A549 (cell line): Measurements from ENCODE around the gene RRP9. TPM values are rescaled to one million over a fixed set of nuclear protein-coding genes. Genes with fewer than 3 reads are reported as not detected.

ENCODE experiments used
- ATAC-seq, 2 experiments: fragments of 200-7000 bp in 1 of 2; fragments of >200 bp in 1 of 2; cut with Nextera tagmentation in 1 of 2; cut with Tn5 transposase in 1 of 2; 3 replicates each; pipeline versions ENCODE4 v1.8.0 to v1.9.1; 2018 to 2020; ENCODE audit warnings: mild to moderate bottlenecking in 1 of 2, moderate library complexity in 1 of 2
- CTCF ChIA-PET: fragments of 300-600 bp; sonication (Branson Sonifier 250); formaldehyde crosslinking; extraction: SDS; loops from one replicate; lab custom pipeline; 2021; ENCODE audit warnings: antibody characterized with exemption, inconsistent platforms; lab: Yijun Ruan, JAX
- POLR2A ChIA-PET: fragments of 350-600 bp; formaldehyde crosslinking; extraction: SDS; loops from one replicate; lab custom pipeline; 2021; ENCODE audit warnings: antibody characterized with exemption, inconsistent platforms; lab: Yijun Ruan, JAX
- DNase-seq, 2 experiments: peaks; one replicate each; pipeline versions ENCODE4 v3.0.0 to v3.0.0-alpha.2; 2011 to 2016; ENCODE audit warnings: low read depth in 1 of 2, low spot score in 1 of 2
- FAIRE-seq: peaks from 2 replicates; lab custom pipeline; 2011; peaks lifted over from hg19 to GRCh38; lab: Jason Lieb, UNC
- H3K27ac ChIP-seq, 2 experiments: fragments of >200 bp; sonication (Bioruptor Twin); formaldehyde crosslinking; 3 replicates each; pipeline ENCODE4 v1.5.1; 2016 to 2017
- H3K4me1 ChIP-seq: fragments of >200 bp; sonication (Bioruptor Twin); formaldehyde crosslinking; 3 replicates; pipeline ENCODE4 v1.6.1; 2016
- H3K4me2 ChIP-seq: fragments of >200 bp; sonication (Bioruptor Twin); formaldehyde crosslinking; 3 replicates; pipeline ENCODE4 v1.6.1; 2016
- H3K4me3 ChIP-seq: fragments of >200 bp; sonication (Bioruptor Twin); formaldehyde crosslinking; 3 replicates; pipeline ENCODE4 v1.5.1; 2016
- H3K9me3 ChIP-seq: fragments of >200 bp; sonication (Bioruptor Twin); formaldehyde crosslinking; 3 replicates; pipeline ENCODE4 v1.6.1; 2016
- ATOH8 ChIP-seq: fragments of 250-450 bp; sonication (Bioruptor Pico); IDR thresholded peaks from 2 replicates; pipeline ENCODE4 v1.5.0; 2020; ENCODE audit warnings: low read depth, mild to moderate bottlenecking, moderate library complexity
- BHLHE40 ChIP-seq: IDR thresholded peaks from 2 replicates; pipeline ENCODE4 v1.6.1; 2012; ENCODE audit warnings: low read depth, low read length, inconsistent platforms
- CHD4 ChIP-seq: fragments of 200-600 bp; sonication (generic); IDR thresholded peaks from 2 replicates; pipeline ENCODE4 v1.6.1; 2016; ENCODE audit warnings: antibody characterized with exemption, mild to moderate bottlenecking, borderline replicate concordance
- EHMT2 ChIP-seq: fragments of 200-600 bp; sonication (generic); IDR thresholded peaks from 2 replicates; pipeline ENCODE4 v1.6.1; 2016; ENCODE audit warnings: antibody characterized with exemption, low read depth, mild to moderate bottlenecking, moderate library complexity
- EP300 ChIP-seq, 2 experiments: fragments of >200 bp; sonication (Bioruptor Twin); formaldehyde crosslinking; IDR thresholded peaks; 2 replicates in 1 of 2; 3 replicates in 1 of 2; pipeline ENCODE4 v1.6.1; 2016 to 2017
- ESRRA ChIP-seq: fragments of 150-350 bp; IDR thresholded peaks from 2 replicates; pipeline ENCODE4 v1.6.1; 2014; ENCODE audit warnings: mild to moderate bottlenecking, low read length, borderline replicate concordance
- FOSB ChIP-seq: fragments of 250-450 bp; sonication (Bioruptor Pico); IDR thresholded peaks from 2 replicates; pipeline ENCODE4 v1.5.0; 2020; ENCODE audit warnings: mild to moderate bottlenecking, moderate library complexity
- FOSL2 ChIP-seq, 2 experiments: fragments of 450-650 bp in 1 of 2; fragments of >200 bp in 1 of 2; sonication (Bioruptor Twin) in 1 of 2; formaldehyde crosslinking; IDR thresholded peaks; 2 replicates each; pipeline versions ENCODE4 v1.5.0 to v1.6.1; 2016 to 2020; ENCODE audit warnings: mild to moderate bottlenecking in 1 of 2, moderate library complexity in 1 of 2
- HOXB13 ChIP-seq: fragments of 250-450 bp; sonication (Bioruptor Pico); IDR thresholded peaks from 2 replicates; pipeline ENCODE4 v1.5.0; 2020; ENCODE audit warnings: low read depth, mild to moderate bottlenecking, moderate library complexity
- HOXB5 ChIP-seq: fragments of 250-450 bp; sonication (Bioruptor Pico); IDR thresholded peaks from 2 replicates; pipeline ENCODE4 v1.5.0; 2020; ENCODE audit warnings: mild to moderate bottlenecking, moderate library complexity
- JUN ChIP-seq, 2 experiments: fragments of >200 bp; sonication (Bioruptor Twin); formaldehyde crosslinking; IDR thresholded peaks; 2 replicates in 1 of 2; 3 replicates in 1 of 2; pipeline ENCODE4 v1.6.1; 2016 to 2017
- JUNB ChIP-seq: fragments of >200 bp; sonication (Bioruptor Twin); formaldehyde crosslinking; IDR thresholded peaks from 2 replicates; pipeline ENCODE4 v1.6.1; 2016
- NFE2L2 ChIP-seq: fragments of 150-350 bp; conservative IDR thresholded peaks from 2 replicates; pipeline ENCODE4 v1.6.1; 2014; ENCODE audit warnings: low read length
- NR3C1 ChIP-seq: fragments of >200 bp; sonication (Bioruptor Twin); formaldehyde crosslinking; IDR thresholded peaks from 3 replicates; pipeline ENCODE4 v1.6.1; 2017
- REST ChIP-seq: fragments of 200-600 bp; sonication (generic); IDR thresholded peaks from 2 replicates; pipeline ENCODE4 v1.6.1; 2016; ENCODE audit warnings: antibody characterized with exemption, mild to moderate bottlenecking, moderate library complexity
- TFCP2L1 ChIP-seq: fragments of 250-450 bp; sonication (Bioruptor Pico); IDR thresholded peaks from 2 replicates; pipeline ENCODE4 v1.5.0; 2021; ENCODE audit warnings: mild to moderate bottlenecking
- ZFP36 ChIP-seq: fragments of 450-650 bp; IDR thresholded peaks from 2 replicates; pipeline ENCODE4 v1.6.1; 2014; ENCODE audit warnings: borderline replicate concordance; ENCODE audit not compliant: partially characterized antibody
- WGBS: methylation state at CpG from one replicate; pipeline ENCODE4 v1.1.6; 2017; ENCODE audit errors: missing lambda C conversion rate; 5-methylcytosine and 5-hydroxymethylcytosine counted together
- polyA plus RNA-seq, 4 experiments: library from polyadenylated mRNA; depleted of rRNA in 3 of 4; stranded (reverse); fragments of >200 nt; fragmentation: RNase III in 1 of 4; extraction: RNeasy Plus Mini Kit Qiagen cat#74134 plus additional on column Dnase treatment in 1 of 4; gene quantifications; 2 replicates in 3 of 4; 3 replicates in 1 of 4; pipeline ENCODE4 v1.2.3, GENCODE V29; 2011 to 2017

Gene RRP9
- polyA plus RNA-seq, 2 of the 4 experiments (the other 2 are of a cell fraction), result 17.0 to 34.3 TPM

- ChIA-PET CTCF (interaction anchor here (0.9 to 3.6 kb wide), 3 partner anchors 8 to 40 kb away, joined by 3 to 22 read pairs (median 3); partner anchors contain the start of genes ABHD14B, PARP3 and RRP9), POLR2A (no interaction called here)
- no peak for DNase-seq
- TF ChIP-seq REST (0 out of 2 replicates have a peak, but pooled peaks have one; percentile 34), JUN (IDR thresholded peaks at IDR 0.05) (no peak), HOXB5 (CRISPR knock-in tag) (no peak), BHLHE40 (no peak)
- 100% methylated on average over 4 of the region's 11 CpGs for WGBS
- H3K4me2 ChIP-seq, result no peak overlapping the region
- H3K27ac ChIP-seq, result no peak overlapping the region
- H3K4me1 ChIP-seq, result no peaks in the 10 kb centered on the region
- no peak for FAIRE-seq
- no peak for ATAC-seq
- no peak overlapping the region for H3K4me3 ChIP-seq
- no peaks in the 10 kb centered on the region for H3K9me3 ChIP-seq
These were observed 7.4 kb downstream of the RRP9 start for GRCh38 chr3:51934139-51934850.

GRCh38 chr3:51933471-51934138 lies 8.1 kb downstream of the RRP9 start:
- Histone ChIP-seq H3K4me3 (no peak overlapping the region), H3K9me3 (no peaks in the 10 kb centered on the region), H3K4me1 (no peaks in the 10 kb centered on the region)
- ChIA-PET POLR2A (no interaction called here), CTCF (interaction anchor here (1.1 to 3.6 kb wide), 2 partner anchors 9 to 46 kb away, joined by 3 to 22 read pairs; partner anchors contain the start of genes PARP3 and RRP9)
- 97% methylated on average over 10 of the region's 13 CpGs for WGBS
- no peak for ATAC-seq
- DNase-seq, result no peak
- no peak for TF ChIP-seq CHD4
- TF ChIP-seq ESRRA, result no peak
- TF ChIP-seq FOSB (CRISPR knock-in tag), result no peak
- no peak for TF ChIP-seq TFCP2L1 (CRISPR knock-in tag)
- TF ChIP-seq EHMT2, result no peak
- no peak for TF ChIP-seq NFE2L2
- no peak for TF ChIP-seq FOSL2 (IDR thresholded peaks at IDR 0.05)
- TF ChIP-seq FOSL2 (CRISPR knock-in tag; IDR thresholded peaks at IDR 0.05), result no peak
- no peak for TF ChIP-seq ZFP36
- TF ChIP-seq NR3C1, result no peak
- TF ChIP-seq BHLHE40, result no peak
- TF ChIP-seq EP300 (IDR thresholded peaks at IDR 0.05), result no peak
- no peak for TF ChIP-seq ATOH8 (CRISPR knock-in tag)
- TF ChIP-seq HOXB13 (CRISPR knock-in tag), result no peak
- TF ChIP-seq JUNB, result no peak
- TF ChIP-seq, all 56 proteins: peak for 0
- H3K27ac ChIP-seq, result no peak overlapping the region
- FAIRE-seq, result no peak
- H3K4me2 ChIP-seq, result no peak overlapping the region
